Activated T-cell treated with anti-CD3 and anti-CD28 coated beads for 48 hours (primary cell): Measurements from ENCODE around the gene NOS1.
"Not testable (repeated sequence)": the region's sequence is repeated elsewhere in the genome, so short reads cannot be mapped to it uniquely, and the experiment has no call there.

Experiments used
- DNase-seq: peaks from one replicate; pipeline ENCODE4 v3.0.0-alpha.2; 2020; ENCODE audit warnings: low read depth

NOS1 gene

DNA sequence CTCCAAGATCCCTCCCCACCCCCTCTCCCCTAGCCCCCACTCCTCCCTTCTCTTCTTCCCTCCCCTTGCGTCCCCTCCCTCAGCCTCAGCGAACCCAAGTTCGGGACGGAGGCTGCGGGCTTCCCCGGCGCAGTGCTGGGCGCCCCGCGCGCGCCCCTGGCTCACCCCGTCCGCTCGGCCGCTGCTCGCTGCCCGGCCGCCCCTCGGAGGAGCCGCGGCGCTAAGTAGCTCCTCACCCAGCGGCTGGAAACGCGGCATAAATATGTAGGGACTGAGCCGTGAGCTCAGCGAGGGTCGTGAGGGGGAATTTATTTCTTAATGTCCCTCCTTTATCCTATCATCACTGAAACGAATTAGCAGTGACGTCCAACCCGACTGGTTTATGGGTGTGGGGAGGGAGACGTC is at the start of gene NOS1:
NOS1 (minus strand) TSS at position 280 of the 405 bp plus-strand sequence. CDS start 30,557 bp downstream, outside the sequence.
- DNase-seq, result no peak

DNA sequence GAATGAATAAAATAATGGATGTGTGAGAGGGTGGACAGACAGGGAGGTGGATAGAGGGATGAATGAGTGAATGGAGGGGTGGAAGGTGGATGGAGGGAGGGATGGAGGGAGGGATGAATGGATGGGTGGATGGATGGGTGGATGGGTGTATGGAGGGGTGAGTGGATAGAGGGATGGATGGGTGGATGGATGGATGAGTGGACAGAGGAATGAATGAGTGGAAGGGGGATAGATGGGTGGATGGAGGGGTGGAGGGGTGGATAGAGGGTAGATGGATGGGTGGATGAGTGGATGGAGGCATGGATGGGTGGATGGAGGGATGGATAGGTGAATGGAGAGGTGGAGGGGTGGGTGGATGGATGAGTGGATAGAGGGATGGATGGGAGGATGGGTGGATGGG is 47.9 kb upstream of the NOS1 start:
- DNase-seq, result no peak

- no peak for DNase-seq
Measured at GRCh38 chr12:117408161-117408791, 46.9 kb upstream of the NOS1 start.

DNA sequence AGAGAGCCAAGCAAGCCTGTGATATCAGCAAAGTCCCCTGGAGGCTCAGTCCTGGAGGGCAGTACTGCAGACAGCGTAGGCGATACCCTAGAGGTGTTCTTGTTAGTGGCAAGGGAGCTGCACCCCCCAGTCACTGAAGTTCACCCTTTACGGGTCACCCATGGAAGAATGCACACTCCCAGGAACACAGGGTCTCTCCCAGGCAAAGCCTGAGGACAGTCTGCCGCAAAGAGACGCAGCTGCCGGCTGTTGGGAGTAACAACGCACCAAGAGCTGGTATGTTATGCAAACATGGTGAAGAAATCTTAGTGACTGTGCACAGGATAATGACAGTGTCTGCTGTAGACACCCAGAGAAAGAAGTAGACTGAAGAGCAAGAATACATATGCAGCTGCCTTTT is 43.5 kb upstream of the NOS1 start:
- DNase-seq, result no peak

GRCh38 chr12:117404203-117404853 is 42.9 kb upstream of the NOS1 start:
- no peak for DNase-seq

DNA sequence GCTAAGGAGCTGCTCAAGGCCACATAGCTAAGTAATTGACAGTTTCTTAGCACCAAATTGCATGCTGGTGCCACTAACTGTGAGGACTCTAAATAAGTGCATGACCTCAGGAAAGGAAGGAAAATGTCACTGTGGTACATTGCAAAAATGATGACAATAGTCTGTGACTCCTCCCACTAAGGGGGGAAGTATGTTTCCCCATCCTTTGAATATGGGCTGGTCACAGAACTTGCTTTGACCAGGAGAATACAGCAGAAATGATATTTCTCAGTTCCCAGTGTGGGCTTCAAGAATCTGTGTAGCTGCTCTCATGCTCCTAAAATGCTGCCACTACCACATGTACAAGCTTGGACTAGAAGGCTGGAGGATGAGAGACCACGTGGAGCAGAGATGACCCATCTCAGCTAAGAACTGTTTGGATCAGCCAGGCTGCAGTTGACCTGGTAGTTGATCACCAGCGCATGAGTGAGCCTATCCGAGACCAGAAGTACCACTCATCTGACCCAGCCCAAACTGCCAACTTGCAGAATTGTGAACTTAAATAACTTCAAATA is 42.2 kb upstream of the NOS1 start:
- DNase-seq, result no peak

DNA sequence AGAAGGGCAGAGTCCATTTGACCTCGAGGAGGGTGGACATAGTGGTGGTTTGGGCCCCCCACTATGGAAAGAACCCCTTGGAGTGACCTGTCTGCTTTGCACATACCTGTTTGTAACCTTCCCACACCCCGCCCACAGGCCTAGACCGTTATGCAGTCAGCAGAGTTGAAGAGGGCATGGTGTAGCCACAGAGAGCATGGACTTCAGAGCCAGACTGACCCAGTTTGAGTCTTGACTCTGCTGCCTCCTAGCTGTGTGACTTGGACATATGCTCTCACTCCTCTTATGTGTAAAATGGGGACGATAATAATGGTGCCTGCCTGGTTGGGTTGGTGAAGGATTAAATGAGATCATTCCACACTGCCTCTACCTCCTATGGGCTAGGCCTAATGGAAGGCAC is 40.9 kb upstream of the NOS1 start:
- no peak for DNase-seq

DNA sequence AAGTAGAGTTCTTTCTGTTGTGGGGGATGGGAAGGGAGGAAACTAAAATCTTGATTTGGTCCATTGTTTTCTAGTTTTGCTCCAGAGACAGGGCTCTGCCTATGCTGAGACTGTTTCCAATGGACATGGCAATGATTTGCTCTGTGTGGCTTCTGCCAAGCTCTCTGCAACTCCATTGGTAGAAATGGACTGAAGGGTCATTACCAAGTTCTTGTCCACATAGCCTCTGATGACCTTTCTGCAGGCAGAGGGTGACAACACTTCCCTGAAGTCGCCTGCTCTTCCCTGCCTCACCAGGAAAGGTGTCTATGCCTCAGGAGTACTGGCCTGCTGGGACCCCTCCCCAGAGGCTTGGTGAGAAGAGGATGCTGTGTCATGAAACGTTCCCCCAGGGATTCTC is 39.5 kb upstream of the NOS1 start:
- DNase-seq, result no peak

- DNase-seq, result not testable (repeated sequence)
Measured at GRCh38 chr12:117398482-117398881, 37.1 kb upstream of the NOS1 start.

DNA sequence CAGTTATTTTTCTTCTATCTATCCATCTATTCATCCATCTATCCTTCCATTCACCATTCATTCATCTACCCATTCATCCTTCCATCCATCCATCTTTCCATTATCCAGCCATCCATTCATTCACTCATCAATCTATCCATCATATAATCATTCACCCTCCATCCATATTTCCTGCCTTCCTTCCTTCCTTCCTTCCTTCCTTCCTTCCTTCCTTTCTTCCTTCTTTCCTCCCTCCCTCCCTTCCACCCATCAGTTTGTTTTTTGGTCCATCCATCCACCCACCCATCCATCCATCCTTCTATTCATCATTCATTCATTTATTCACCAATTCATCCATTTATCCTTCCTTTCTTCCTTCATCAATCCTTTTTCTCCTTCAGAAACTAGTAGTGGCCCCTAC is 34.3 kb upstream of the NOS1 start:
- no peak for DNase-seq

GRCh38 chr12:117394491-117394890 is 33.1 kb upstream of the NOS1 start:
- DNase-seq, result no peak

GRCh38 chr12:117393656-117394055 is 32.2 kb upstream of the NOS1 start:
- DNase-seq, result no peak

- no peak for DNase-seq
Measured at GRCh38 chr12:117390866-117391265, 29.4 kb upstream of the NOS1 start.

DNA sequence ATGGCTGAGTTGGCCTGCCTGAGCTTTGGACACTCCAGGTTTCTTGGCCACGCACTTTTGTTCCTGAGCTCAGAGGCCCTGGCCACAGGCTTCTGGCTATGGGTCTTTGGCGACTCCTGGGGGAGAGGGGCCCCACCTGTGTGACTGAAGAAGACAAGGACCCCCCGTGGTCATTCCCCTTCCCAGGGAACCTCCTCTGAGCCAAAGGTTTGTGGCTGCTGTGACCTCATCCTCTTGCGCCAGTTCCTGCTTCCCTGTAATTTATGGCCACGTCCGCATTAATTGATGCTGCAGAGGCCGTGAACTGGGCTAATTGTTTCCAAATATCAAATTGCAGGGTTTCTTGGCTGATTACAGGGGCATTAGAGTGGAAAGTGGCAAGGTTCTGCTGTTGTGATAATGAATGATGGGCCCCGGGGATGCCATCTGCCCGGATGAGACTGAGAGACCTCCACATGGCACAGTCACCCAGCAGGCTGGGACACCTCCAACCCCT is 27.6 kb upstream of the NOS1 start:
- no peak for DNase-seq

GRCh38 chr12:117387832-117388231 is 26.4 kb upstream of the NOS1 start:
- no peak for DNase-seq

DNA sequence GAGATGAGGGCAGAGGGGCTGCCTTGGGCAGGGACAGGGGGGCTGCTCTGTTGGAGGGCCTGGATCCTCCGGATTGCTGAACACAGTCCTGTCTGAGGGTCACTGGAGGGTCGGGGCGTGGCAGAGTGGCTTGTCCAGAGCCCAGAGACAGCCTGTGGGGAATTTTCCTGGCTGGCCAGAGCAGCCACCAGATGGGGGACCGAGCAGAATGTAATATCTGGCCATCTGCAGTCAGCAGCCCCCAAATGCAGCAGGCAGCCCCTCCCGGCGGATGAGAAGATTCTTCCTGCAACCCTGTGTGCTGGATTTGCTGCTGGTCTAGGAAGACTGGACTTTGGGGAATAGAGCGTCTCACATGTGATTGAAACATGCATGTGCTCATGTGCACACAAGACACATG is 23.3 kb upstream of the NOS1 start:
- no peak for DNase-seq

DNA sequence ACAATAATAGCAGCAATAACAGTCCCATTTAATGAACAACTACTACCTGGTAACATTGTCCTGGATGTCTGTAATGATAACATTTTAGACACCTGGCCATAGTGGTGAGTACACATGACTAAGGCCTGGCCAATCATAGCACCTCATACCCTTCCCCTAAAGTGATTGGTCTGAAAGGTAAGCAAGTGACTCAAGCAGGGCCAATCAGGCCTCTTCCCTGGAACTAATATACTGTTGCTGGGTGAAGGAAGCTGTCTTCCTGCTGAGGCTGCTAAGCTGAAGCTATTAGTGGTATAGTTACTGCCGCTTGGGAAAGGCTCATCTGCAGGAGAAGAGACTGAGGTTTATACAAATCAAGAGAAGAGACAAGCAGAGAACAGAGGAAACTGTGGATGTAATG is 18.7 kb upstream of the NOS1 start:
- DNase-seq, result no peak

GRCh38 chr12:117377758-117378157 is 16.3 kb upstream of the NOS1 start:
- no peak for DNase-seq

DNA sequence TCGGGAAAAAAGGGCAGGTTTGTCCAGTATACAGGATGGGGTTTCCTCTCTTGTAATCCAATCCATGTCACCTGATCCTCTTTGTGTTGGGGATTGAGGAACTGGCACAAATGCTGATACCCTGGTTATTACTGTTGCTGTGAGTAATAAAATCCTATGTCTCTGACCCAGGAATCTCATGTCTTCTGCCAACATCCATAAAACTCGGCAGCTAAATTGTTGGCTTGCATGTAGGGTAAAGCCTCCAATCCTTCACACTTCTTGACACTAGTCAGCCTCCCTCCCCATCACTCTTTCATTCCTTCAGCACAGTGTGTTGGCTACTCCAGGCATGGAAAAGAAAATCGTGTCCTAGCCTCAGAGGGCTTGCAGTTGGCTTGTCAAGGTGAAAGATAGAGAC is 9.2 kb upstream of the NOS1 start:
- no peak for DNase-seq

GRCh38 chr12:117370000-117370399 is 8.6 kb upstream of the NOS1 start:
- not testable (repeated sequence) for DNase-seq

DNA sequence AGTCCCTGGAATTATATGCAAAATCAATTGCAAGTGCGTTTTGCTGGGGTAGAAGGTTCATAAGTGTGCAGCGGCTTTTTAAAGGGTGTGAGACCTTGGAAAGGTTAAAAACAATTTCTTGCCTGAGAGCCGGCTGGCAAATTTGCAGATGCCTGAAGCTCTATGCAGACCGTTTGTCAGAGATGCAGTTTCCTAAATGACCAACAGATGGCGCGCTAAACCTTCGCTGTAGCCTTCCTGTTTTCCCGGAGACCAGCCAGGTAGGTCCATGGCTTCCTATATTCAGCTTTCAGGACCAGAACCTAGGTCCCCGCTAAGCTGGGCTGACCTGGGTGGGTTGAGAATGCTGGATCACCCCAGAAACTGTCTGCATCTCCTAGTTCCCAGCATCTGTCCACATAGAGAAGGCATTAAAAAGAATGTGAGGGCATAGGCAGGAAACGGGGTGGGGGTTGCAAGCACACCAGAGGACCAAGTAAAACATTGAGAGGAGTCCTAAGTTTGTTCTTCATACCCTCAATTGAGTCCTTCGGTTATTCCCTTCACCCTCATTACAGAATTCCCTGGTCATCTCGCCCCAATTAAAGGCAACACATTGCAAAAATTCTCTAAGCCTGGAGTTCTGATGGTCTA is 5.7 kb upstream of the NOS1 start:
- peak; percentile 52 for DNase-seq

DNA sequence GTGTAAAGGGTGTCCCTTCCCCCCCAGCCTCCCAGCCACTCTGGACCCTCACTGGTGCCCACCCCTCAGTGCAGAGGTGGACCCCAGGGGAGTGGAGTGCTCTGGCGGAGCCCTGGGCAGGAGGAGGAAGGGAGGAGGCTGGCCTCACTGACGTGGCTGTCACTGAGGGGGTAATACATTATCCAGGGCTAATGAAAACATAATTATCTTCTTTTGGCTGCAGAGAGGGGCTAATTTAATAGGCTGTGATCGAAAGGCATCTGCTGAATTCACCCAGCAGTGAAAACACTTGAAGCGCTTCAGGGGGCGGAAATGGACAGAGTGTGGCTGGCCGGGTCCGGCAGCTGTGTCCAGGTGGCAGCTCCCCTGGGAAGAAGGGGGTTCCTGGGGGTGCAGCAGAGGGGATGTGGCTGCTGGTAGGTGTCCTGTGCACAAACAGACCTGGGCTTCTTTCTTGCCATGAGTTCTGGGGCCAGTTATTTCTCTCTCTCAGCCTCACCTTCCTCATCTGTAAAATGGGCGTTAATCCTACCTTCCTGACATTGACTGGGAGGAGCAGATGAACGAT is 3.7 kb upstream of the NOS1 start:
- DNase-seq, result no peak
